Esophagus squamous epithelium (tissue), 5 donors: ENCODE results near the gene SLC39A7. TPM values are rescaled to one million over a fixed set of nuclear protein-coding genes. Genes with fewer than 3 reads are reported as not detected.

Experiments used
- DNase-seq: peaks from one replicate; lab custom pipeline; 2025; lab: John Stamatoyannopoulos, UW
- H3K27ac ChIP-seq, 4 donors: fragments of 200-600 bp; sonication (generic); one replicate each; pipeline ENCODE4 v1.5.1; 2016 to 2019; ENCODE audit warnings: mild to moderate bottlenecking in 1 of 4
- H3K27me3 ChIP-seq, 4 donors: fragments of 200-600 bp; sonication (generic); 1 replicate in 3 of 4; 2 replicates in 1 of 4; pipeline versions ENCODE4 v1.5.1 to v1.6.0; 2017 to 2021; ENCODE audit warnings: antibody characterized with exemption in 1 of 4
- H3K36me3 ChIP-seq, 3 donors: fragments of 200-600 bp; sonication (generic); one replicate each; pipeline ENCODE4 v1.5.1; 2016 to 2019
- H3K4me1 ChIP-seq, 3 donors: fragments of 200-600 bp; sonication (generic); one replicate each; pipeline ENCODE4 v1.5.1; 2017 to 2019
- H3K4me3 ChIP-seq, 4 donors: fragments of 200-600 bp; sonication (generic); 1 replicate in 3 of 4; 2 replicates in 1 of 4; pipeline ENCODE4 v1.5.1; 2016 to 2019; ENCODE audit warnings: mild to moderate bottlenecking in 2 of 4, moderate library complexity in 1 of 4
- H3K9me3 ChIP-seq, 3 donors: fragments of 200-600 bp; sonication (generic); one replicate each; pipeline ENCODE4 v1.5.1; 2016 to 2019
- POLR2A ChIP-seq, 4 donors: fragments of 450-650 bp; IDR thresholded peaks; one replicate each; pipeline ENCODE4 v1.6.1; 2017; ENCODE audit warnings: antibody characterized with exemption in 4 of 4, mild to moderate bottlenecking in 4 of 4, moderate library complexity in 3 of 4
- WGBS, 2 donors: methylation state at CpG; one replicate each; pipeline ENCODE4 v1.1.5; 2018; 5-methylcytosine and 5-hydroxymethylcytosine counted together
- intact Hi-C: fragments of 100-400 bp; cut with DNase I; formaldehyde crosslinking; loops from one replicate; pipeline ENCODE4 v1.15.0; 2022
- total RNA-seq, 4 donors: library from RNA; depleted of rRNA; stranded (reverse); fragments of >200 nt; gene quantifications; one replicate each; pipeline ENCODE4 v1.1.0, GENCODE V29; 2016
- TF ChIP-seq, protein P1 (sequence below), 6 experiments: fragments of 450-650 bp in 4 of 6; fragments of 200-600 bp in 2 of 6; sonication (generic) in 2 of 6; IDR thresholded peaks; one replicate each; pipeline ENCODE4 v1.5.1; 2016 to 2019; ENCODE audit warnings: antibody characterized with exemption in 6 of 6, mild to moderate bottlenecking in 4 of 6, moderate library complexity in 4 of 6
- donor health status: DM: yes; HTN: yes; CAD: no.

SLC39A7 gene
- total RNA-seq, 4 donors from 2014 or later: 43.1 to 72.4 (median 62.4) TPM

DNA sequence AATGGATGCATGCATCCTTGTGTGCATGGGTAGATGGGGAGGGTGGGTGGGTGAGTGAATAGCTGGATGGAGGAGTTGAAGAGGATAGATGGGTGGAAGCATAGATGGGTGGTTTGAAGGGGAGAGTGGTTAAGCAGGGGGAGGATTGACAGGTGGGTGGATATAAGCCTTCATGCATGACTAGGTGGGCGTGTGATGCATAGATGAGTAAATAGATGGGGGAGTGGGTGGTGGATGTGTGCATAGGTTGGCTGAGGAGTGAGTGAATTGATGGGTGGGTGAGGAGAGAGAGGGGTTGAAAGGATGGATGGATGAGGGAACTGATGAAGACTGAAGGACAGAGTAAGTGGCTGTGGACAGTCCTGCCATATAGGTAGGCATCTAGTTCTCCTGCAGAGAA lies 12.9 kb upstream of the SLC39A7 start:
- 75 to 76% methylated on average over 1 of the region's 1 CpG for WGBS, 2 donors

DNA sequence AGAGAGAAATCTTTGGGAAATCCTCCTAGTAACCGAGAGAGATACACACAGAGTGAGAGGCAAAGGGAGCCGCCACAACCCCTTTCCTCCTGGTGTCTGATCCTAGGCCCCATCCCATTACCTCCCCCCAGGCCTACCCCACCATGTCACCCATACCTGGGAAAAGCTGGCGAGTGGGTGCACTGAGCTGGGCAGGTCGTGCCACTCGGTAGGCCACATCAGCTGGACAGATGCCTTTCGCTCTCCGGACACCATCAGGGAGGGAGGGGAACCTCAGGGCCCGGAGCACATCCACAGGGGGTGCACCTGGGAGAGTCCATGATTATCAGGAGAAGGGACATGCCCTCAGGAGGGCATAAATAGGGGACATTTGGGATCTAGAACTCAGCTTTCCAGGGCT lies 11.5 kb upstream of the SLC39A7 start:
- Histone ChIP-seq H3K4me1 (peaks cover 13 to 20% (median 13%) of the 10 kb centered on the region in 3 donors), H3K36me3 (peaks cover 0 to 6% (median 2%) of the 10 kb centered on the region in 3 donors), H3K9me3 (no peaks in the 10 kb centered on the region), H3K4me3 (no peak overlapping the region), H3K27me3 (peaks cover 0 to 65% (median 6%) of the 10 kb centered on the region in 4 donors), H3K27ac (no peak overlapping the region)
- TF ChIP-seq, protein P1, sequence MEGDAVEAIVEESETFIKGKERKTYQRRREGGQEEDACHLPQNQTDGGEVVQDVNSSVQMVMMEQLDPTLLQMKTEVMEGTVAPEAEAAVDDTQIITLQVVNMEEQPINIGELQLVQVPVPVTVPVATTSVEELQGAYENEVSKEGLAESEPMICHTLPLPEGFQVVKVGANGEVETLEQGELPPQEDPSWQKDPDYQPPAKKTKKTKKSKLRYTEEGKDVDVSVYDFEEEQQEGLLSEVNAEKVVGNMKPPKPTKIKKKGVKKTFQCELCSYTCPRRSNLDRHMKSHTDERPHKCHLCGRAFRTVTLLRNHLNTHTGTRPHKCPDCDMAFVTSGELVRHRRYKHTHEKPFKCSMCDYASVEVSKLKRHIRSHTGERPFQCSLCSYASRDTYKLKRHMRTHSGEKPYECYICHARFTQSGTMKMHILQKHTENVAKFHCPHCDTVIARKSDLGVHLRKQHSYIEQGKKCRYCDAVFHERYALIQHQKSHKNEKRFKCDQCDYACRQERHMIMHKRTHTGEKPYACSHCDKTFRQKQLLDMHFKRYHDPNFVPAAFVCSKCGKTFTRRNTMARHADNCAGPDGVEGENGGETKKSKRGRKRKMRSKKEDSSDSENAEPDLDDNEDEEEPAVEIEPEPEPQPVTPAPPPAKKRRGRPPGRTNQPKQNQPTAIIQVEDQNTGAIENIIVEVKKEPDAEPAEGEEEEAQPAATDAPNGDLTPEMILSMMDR (IDR thresholded peaks at IDR 0.05): no peak
- TF ChIP-seq POLR2A (IDR thresholded peaks at IDR 0.05): no peak
- no peak for DNase-seq
- intact Hi-C loops: no loop called here
- 83 to 89% methylated on average over 1 to 7 of the region's 8 CpGs for WGBS, 2 donors

More for the DNA sequence above, 12.9 kb upstream of the SLC39A7 start:
- DNase-seq: no peak
- peaks cover 9 to 11% (median 11%) of the 10 kb centered on the region in 3 donors for H3K4me1 ChIP-seq
- H3K27ac ChIP-seq: no peak overlapping the region
- peaks cover 0 to 62% (median 6%) of the 10 kb centered on the region in 4 donors for H3K27me3 ChIP-seq
- no peak overlapping the region for H3K4me3 ChIP-seq
- no peaks in the 10 kb centered on the region for H3K36me3 ChIP-seq
- intact Hi-C loops: no loop called here
- H3K9me3 ChIP-seq: no peaks in the 10 kb centered on the region
- no peak for TF ChIP-seq POLR2A (IDR thresholded peaks at IDR 0.05)
- TF ChIP-seq, protein P1 (IDR thresholded peaks at IDR 0.05): no peak

DNA sequence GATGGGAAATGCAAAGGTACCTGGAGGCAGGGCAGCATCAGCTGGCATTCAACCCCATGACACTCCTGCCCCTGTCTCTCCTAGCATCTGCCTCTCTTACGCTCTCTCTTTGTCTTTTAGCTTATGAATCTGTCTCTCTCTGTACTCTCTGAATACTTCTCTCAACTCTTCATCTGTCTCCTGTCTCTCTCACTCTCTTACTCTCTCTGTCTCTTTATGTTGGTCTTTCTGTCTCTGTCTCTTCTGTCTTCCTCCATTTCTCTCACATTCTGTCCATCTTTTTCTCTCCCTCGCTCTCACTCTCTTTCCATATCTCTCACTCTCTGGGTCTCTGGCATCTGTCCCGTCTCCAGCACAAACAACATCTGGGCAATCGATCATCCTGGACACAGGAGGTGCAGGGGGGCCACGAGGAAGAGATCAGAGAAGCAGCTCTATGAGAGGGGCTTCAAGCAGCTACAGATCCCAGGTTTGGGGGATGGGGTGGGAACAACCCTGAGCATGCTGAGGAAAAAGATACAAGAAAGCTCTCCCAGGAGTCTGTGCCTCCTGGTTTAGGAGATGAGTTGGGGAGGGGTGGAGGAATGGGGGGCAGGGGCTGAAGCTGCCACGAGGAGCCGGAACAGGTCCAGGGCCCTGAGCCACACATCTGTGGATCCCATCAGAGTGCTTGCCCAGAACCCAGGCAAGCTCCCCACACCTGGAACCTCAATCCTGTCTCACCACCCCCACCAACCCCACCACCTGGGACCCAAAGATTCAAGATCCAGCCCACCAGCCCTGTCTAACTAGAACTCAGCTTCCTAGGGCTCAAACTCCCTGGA lies 10.8 kb upstream of the SLC39A7 start:
- no peak overlapping the region for H3K27ac ChIP-seq

DNA sequence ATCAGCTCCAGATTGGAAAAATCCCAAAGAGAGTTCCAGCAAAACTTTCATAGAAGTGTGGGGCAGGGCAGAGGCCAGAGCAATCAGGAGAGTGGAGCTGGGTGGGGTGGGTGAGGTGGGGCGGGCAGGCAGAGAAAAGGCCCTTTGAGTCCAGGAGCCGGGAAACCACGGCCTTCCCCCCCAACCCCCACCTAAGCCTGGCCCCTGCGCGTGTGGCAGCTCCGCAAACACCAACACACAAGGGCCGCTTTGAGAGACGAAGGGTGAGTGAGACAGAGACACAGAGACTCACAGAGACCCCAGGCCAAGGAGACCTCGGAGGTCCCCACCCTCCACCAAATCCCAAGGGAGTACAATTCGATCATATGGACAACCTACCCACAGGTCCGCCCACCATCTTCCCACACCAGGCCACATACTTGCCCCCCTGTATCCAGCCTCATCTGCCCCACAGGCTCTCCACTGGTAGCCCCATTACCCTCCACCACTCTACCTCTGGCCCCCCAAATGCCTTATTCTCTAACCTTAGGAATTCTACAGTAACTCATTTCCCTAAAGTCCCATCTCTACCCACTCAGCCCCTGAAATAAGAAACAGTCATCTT lies 10.1 kb upstream of the SLC39A7 start:
- H3K4me3 ChIP-seq: no peak overlapping the region
- peaks cover 3 to 20% (median 15%) of the 10 kb centered on the region in 3 donors for H3K36me3 ChIP-seq
- DNase-seq: no peak
- peaks cover 0 to 59% (median 6%) of the 10 kb centered on the region in 4 donors for H3K27me3 ChIP-seq
- 79 to 84% methylated on average over 9 of the region's 11 CpGs for WGBS, 2 donors
- no peak overlapping the region for H3K27ac ChIP-seq
- no peak for TF ChIP-seq POLR2A (IDR thresholded peaks at IDR 0.05)
- TF ChIP-seq, protein P1 (IDR thresholded peaks at IDR 0.05): no peak
- intact Hi-C loops: no loop called here
- H3K4me1 ChIP-seq: peaks cover 13 to 20% (median 13%) of the 10 kb centered on the region in 3 donors
- no peaks in the 10 kb centered on the region for H3K9me3 ChIP-seq

More for the DNA sequence above, 10.8 kb upstream of the SLC39A7 start:
- WGBS, 2 donors: 51 to 64% methylated on average over 7 of the region's 7 CpGs
- Histone ChIP-seq H3K4me1 (peaks cover 13 to 20% (median 13%) of the 10 kb centered on the region in 3 donors), H3K9me3 (no peaks in the 10 kb centered on the region), H3K4me3 (no peak overlapping the region), H3K36me3 (peaks cover 0 to 13% (median 7%) of the 10 kb centered on the region in 3 donors), H3K27me3 (peaks cover 0 to 65% (median 6%) of the 10 kb centered on the region in 4 donors)
- TF ChIP-seq, protein P1 (IDR thresholded peaks at IDR 0.05): no peak
- no peak for TF ChIP-seq POLR2A (IDR thresholded peaks at IDR 0.05)
- intact Hi-C loops: no loop called here
- DNase-seq: no peak
